H1 (cell line): Measurements from ENCODE around the gene C1orf115. TPM values are rescaled to one million over a fixed set of nuclear protein-coding genes. Genes with fewer than 3 reads are reported as not detected.

Experiments
- CTCF ChIA-PET: fragments of 300-600 bp; sonication (Branson Sonifier 250); formaldehyde crosslinking; loops from one replicate; lab custom pipeline; 2021; ENCODE audit not compliant: partially characterized antibody; lab: Charles Lee
- POLR2A ChIA-PET: fragments of 300-600 bp; sonication (Branson Sonifier 250); formaldehyde crosslinking; loops from one replicate; lab custom pipeline; 2021; ENCODE audit warnings: inconsistent platforms; ENCODE audit not compliant: partially characterized antibody; lab: Charles Lee
- DNase-seq, 2 experiments: peaks; one replicate each; pipeline versions ENCODE4 v3.0.0 to v3.0.0-alpha.2; 2010 to 2022; ENCODE audit warnings: low spot score in 2 of 2, low read depth in 1 of 2, mixed read lengths in 1 of 2
- FAIRE-seq: peaks from 2 replicates; lab custom pipeline; 2011; peaks lifted over from hg19 to GRCh38; lab: Jason Lieb, UNC
- H2AFZ ChIP-seq: 2 replicates; pipeline ENCODE4 v1.8.1; 2012; ENCODE audit warnings: low read length, inconsistent platforms
- H2AK5ac ChIP-seq: 2 replicates; pipeline ENCODE4 v1.6.1; 2013; ENCODE audit warnings: low read depth, low read length
- H2BK120ac ChIP-seq: replicated peaks from 2 replicates; pipeline ENCODE3; 2013; ENCODE audit warnings: low read depth, low read length, inconsistent platforms
- H2BK12ac ChIP-seq: 2 replicates; pipeline ENCODE4 v1.6.1; 2013; ENCODE audit warnings: low read depth, low read length
- H2BK15ac ChIP-seq: 2 replicates; pipeline ENCODE4 v1.6.1; 2013; ENCODE audit warnings: low read length
- H2BK20ac ChIP-seq: 2 replicates; pipeline ENCODE4 v1.6.1; 2013; ENCODE audit warnings: low read length
- H2BK5ac ChIP-seq: 2 replicates; pipeline ENCODE4 v1.6.1; 2013; ENCODE audit warnings: low read depth, low read length
- H3K14ac ChIP-seq: 2 replicates; pipeline ENCODE4 v1.6.1; 2013; ENCODE audit warnings: inconsistent platforms; ENCODE audit not compliant: insufficient read length
- H3K18ac ChIP-seq: 2 replicates; pipeline ENCODE4 v1.6.1; 2013; ENCODE audit warnings: low read length; ENCODE audit errors: extremely low read depth
- H3K23ac ChIP-seq: 2 replicates; pipeline ENCODE4 v1.6.1; 2013; ENCODE audit warnings: inconsistent platforms; ENCODE audit not compliant: insufficient read length
- H3K23me2 ChIP-seq: 2 replicates; pipeline ENCODE4 v1.6.1; 2013; ENCODE audit warnings: low read depth, low read length
- H3K27ac ChIP-seq: 2 replicates; pipeline ENCODE4 v1.6.1; 2011; ENCODE audit warnings: low read depth, low read length, inconsistent platforms
- H3K27me3 ChIP-seq, 4 experiments: replicated peaks in 1 of 4; 1 replicate in 1 of 4; 2 replicates in 3 of 4; pipeline versions ENCODE4 v1.6.1 to v1.8.1; 2011 to 2013; ENCODE audit warnings: low read length in 3 of 4, mild to moderate bottlenecking in 3 of 4, inconsistent platforms in 2 of 4, mixed read lengths in 2 of 4, moderate library complexity in 1 of 4; ENCODE audit not compliant: control insufficient read depth in 3 of 4, insufficient read depth in 3 of 4; ENCODE audit errors: extremely low read depth in 1 of 4
- H3K36me3 ChIP-seq, 4 experiments: 2 replicates each; pipeline versions ENCODE4 v1.6.1 to v1.8.1; 2011 to 2013; ENCODE audit warnings: mild to moderate bottlenecking in 4 of 4, low read length in 3 of 4, moderate library complexity in 2 of 4, control low read depth in 1 of 4, inconsistent platforms in 1 of 4; ENCODE audit not compliant: insufficient read depth in 4 of 4, control insufficient read depth in 2 of 4
- H3K4ac ChIP-seq: replicated peaks from 2 replicates; pipeline ENCODE3; 2013; ENCODE audit warnings: low read length, low read depth, mixed read lengths, inconsistent platforms; ENCODE audit not compliant: insufficient read length
- H3K4me1 ChIP-seq, 4 experiments: replicated peaks in 1 of 4; 1 replicate in 1 of 4; 2 replicates in 3 of 4; pipeline versions ENCODE4 v1.6.1 to v1.8.1; 2011 to 2013; ENCODE audit warnings: low read length in 3 of 4, inconsistent platforms in 2 of 4, mixed read lengths in 1 of 4; ENCODE audit not compliant: insufficient read depth in 4 of 4, control insufficient read depth in 3 of 4
- H3K4me2 ChIP-seq, 2 experiments: 2 replicates each; pipeline versions ENCODE4 v1.6.1 to v1.8.1; 2011 to 2013; ENCODE audit warnings: low read depth in 2 of 2, low read length in 2 of 2, control low read depth in 1 of 2, inconsistent platforms in 1 of 2, mild to moderate bottlenecking in 1 of 2; ENCODE audit not compliant: insufficient read depth in 1 of 2
- H3K4me3 ChIP-seq, 4 experiments: fragments of 200-600, 300-600 bp in 1 of 4; sonication (generic), shearing (Covaris generic), sonication (Bioruptor Twin) in 1 of 4; 2 replicates each; pipeline versions ENCODE4 v1.5.1 to v1.8.1; 2011 to 2016; ENCODE audit warnings: low read length in 4 of 4, low read depth in 3 of 4, control low read depth in 2 of 4, inconsistent platforms in 2 of 4, mild to moderate bottlenecking in 2 of 4, mixed read lengths in 1 of 4, moderate library complexity in 1 of 4; ENCODE audit not compliant: insufficient read depth in 2 of 4; ENCODE audit errors: extremely low read depth in 1 of 4
- H3K56ac ChIP-seq: replicated peaks from 2 replicates; pipeline ENCODE3; 2013; ENCODE audit warnings: low read depth, mild to moderate bottlenecking, mixed read lengths, low read length, inconsistent platforms; ENCODE audit not compliant: insufficient read length
- H3K79me1 ChIP-seq: 2 replicates; pipeline ENCODE4 v1.6.1; 2013; ENCODE audit warnings: low read depth, low read length, control low read depth
- H3K79me2 ChIP-seq, 2 experiments: 2 replicates each; pipeline versions ENCODE4 v1.6.1 to v1.8.1; 2012 to 2013; ENCODE audit warnings: low read length in 2 of 2, mild to moderate bottlenecking in 2 of 2, inconsistent platforms in 1 of 2; ENCODE audit not compliant: insufficient read depth in 2 of 2, control insufficient read depth in 1 of 2
- H3K9ac ChIP-seq, 4 experiments: replicated peaks in 1 of 4; 1 replicate in 1 of 4; 2 replicates in 3 of 4; pipeline versions ENCODE4 v1.6.1 to v1.8.1; 2011 to 2013; ENCODE audit warnings: low read depth in 3 of 4, low read length in 3 of 4, control low read depth in 2 of 4, mild to moderate bottlenecking in 2 of 4, moderate library complexity in 2 of 4, inconsistent platforms in 1 of 4; ENCODE audit errors: extremely low read depth in 1 of 4
- H3K9me3 ChIP-seq, 2 experiments: 2 replicates each; pipeline versions ENCODE4 v1.6.1 to v1.8.1; 2012 to 2013; ENCODE audit warnings: mild to moderate bottlenecking in 2 of 2, moderate library complexity in 2 of 2, control low read depth in 1 of 2, inconsistent platforms in 1 of 2, low read depth in 1 of 2, low read length in 1 of 2, mixed read lengths in 1 of 2; ENCODE audit not compliant: insufficient read depth in 2 of 2
- H4K20me1 ChIP-seq, 2 experiments: replicated peaks in 1 of 2; 2 replicates each; pipeline versions ENCODE3 to v1.8.1; 2011 to 2013; ENCODE audit warnings: inconsistent platforms in 2 of 2, low read length in 2 of 2, mild to moderate bottlenecking in 1 of 2; ENCODE audit not compliant: insufficient read depth in 2 of 2, control insufficient read depth in 1 of 2
- H4K5ac ChIP-seq: 2 replicates; pipeline ENCODE4 v1.6.1; 2013; ENCODE audit warnings: low read length, low read depth, mixed read lengths, inconsistent platforms; ENCODE audit not compliant: insufficient read length
- H4K8ac ChIP-seq: 2 replicates; pipeline ENCODE4 v1.8.0; 2013; ENCODE audit warnings: mild to moderate bottlenecking, moderate library complexity, low read length, inconsistent platforms; ENCODE audit not compliant: insufficient read depth; ENCODE audit errors: extremely low read depth
- H4K91ac ChIP-seq: replicated peaks from 2 replicates; pipeline ENCODE3; 2013; ENCODE audit warnings: low read length, mixed read lengths, inconsistent platforms; ENCODE audit not compliant: insufficient read length
- POLR2A ChIP-seq, 2 experiments: IDR thresholded peaks; 1 replicate in 1 of 2; 2 replicates in 1 of 2; pipeline ENCODE4 v1.6.1; 2011; ENCODE audit warnings: low read depth in 2 of 2, low read length in 2 of 2, mild to moderate bottlenecking in 2 of 2; ENCODE audit errors: control extremely low read depth in 1 of 2
- RNF2 ChIP-seq: fragments of 200-900, 300-1000 bp; sonication (generic); IDR thresholded peaks from 2 replicates; pipeline ENCODE4 v1.7.1; 2016; ENCODE audit warnings: borderline replicate concordance, low read depth, mild to moderate bottlenecking, antibody characterized with exemption, low read length; ENCODE audit not compliant: poor library complexity, severe bottlenecking; ENCODE audit errors: missing control alignments
- TAF7 ChIP-seq: optimal IDR thresholded peaks from 2 replicates; pipeline ENCODE3; 2011; ENCODE audit warnings: low read depth, mild to moderate bottlenecking, inconsistent platforms, low read length, moderate library complexity, borderline replicate concordance
- WGBS, 2 experiments: shearing (Covaris generic) in 1 of 2; methylation state at CpG; one replicate each; pipeline versions ENCODE4 v1.1.6 to v1.1.7; 2013 to 2015; ENCODE audit warnings: low lambda C conversion rate in 2 of 2, mixed read lengths in 2 of 2, inconsistent platforms in 1 of 2, low coverage in 1 of 2, missing lambda C conversion rate in 1 of 2; ENCODE audit not compliant: insufficient replicate concordance in 2 of 2, insufficient coverage in 1 of 2, insufficient read length in 1 of 2; ENCODE audit errors: extremely low coverage in 1 of 2, missing lambda C conversion rate in 1 of 2; 5-methylcytosine and 5-hydroxymethylcytosine counted together
- polyA plus RNA-seq, 7 experiments: library from polyadenylated mRNA; depleted of rRNA in 3 of 7; stranded (reverse) in 5 of 7; unstranded in 2 of 7; fragments of >200 nt in 5 of 7; fragments of 200-250 nt in 2 of 7; gene quantifications; 1 replicate in 5 of 7; 2 replicates in 1 of 7; 4 replicates in 1 of 7; pipeline versions ENCODE4 v1.2.1 to v1.2.3, GENCODE V29; 2011 to 2013; ENCODE audit warnings: missing spikeins in 2 of 7, mixed read lengths in 2 of 7
- total RNA-seq: library from RNA; stranded (reverse); fragmentation: NEBNext Ultra II Directional; extraction: Animal tissue kit (Norgen Biotek cat#: 25700); gene quantifications from 2 replicates; pipeline ENCODE4 v1.2.1, GENCODE V29; 2021

C1orf115 gene
- total and polyA plus RNA-seq, 2 of the 8 experiments (the other 6 are each of a cell fraction or from before 2014, with no cell fraction given): 3.5 to 5.6 TPM

DNA sequence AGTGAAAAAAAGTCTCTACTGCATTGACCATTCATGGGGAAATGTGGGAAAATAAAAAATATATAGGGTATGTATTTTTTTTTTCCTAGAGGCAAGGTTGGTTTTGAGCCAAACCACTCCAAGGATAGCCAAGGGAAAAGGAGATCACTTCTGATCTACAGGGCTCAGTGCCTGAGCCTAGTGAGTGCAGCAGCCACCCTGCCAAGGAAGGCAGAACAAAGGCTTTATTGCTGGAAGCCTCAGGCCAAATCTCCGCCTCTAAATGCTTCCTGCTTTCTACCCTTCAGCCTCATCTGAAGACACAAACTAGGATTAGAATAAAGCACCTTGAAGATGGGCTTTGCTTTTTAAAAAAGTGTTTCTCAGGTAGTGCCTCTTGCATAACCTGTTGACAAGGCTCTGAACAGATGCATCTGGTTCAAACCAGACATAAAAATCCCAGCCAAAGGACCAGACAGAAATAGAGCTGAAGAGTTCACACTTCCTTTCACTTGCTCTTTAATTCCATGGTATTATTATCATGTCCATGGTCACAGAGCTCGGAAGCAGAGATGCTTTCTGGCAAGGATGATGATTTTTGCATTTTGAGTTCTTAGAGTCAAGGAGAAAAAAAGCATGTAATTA, 10.5 kb downstream of the C1orf115 start:
- DNase-seq (no peak), FAIRE-seq (peak; percentile 24)
- Histone ChIP-seq H4K5ac (no peak overlapping the region), H3K4me3 (no peak overlapping the region), H3K18ac (no peak overlapping the region), H3K36me3 (no peaks in the 10 kb centered on the region), H3K56ac (no peak overlapping the region), H2BK15ac (no peak overlapping the region), H3K14ac (no peak overlapping the region), H3K9ac (no peak overlapping the region), H2BK12ac (no peak overlapping the region), H2BK120ac (no peak overlapping the region), H3K23me2 (no peaks in the 10 kb centered on the region), H4K20me1 (no peaks in the 10 kb centered on the region), H3K79me1 (no peaks in the 10 kb centered on the region)
- TF ChIP-seq POLR2A (IDR thresholded peaks at IDR 0.05; ENCODE audit: control extremely low read depth in 1 of 2, low read depth in 2 of 2, low read length in 2 of 2) (no peak), RNF2 (no peak), TAF7 (no peak)
- TF ChIP-seq, all 59 proteins: peak for 0
- Histone ChIP-seq H3K27me3 (no peaks in the 10 kb centered on the region), H3K27ac (no peak overlapping the region), H2BK5ac (no peak overlapping the region), H2AFZ (no peak overlapping the region), H3K4me1 (peaks cover 0 to 8% (median 3%) of the 10 kb centered on the region in 4 experiments; a peak in 4 of 7 replicates), H3K79me2 (no peaks in the 10 kb centered on the region), H3K23ac (no peak overlapping the region), H4K91ac (no peak overlapping the region), H2AK5ac (no peak overlapping the region), H3K9me3 (no peaks in the 10 kb centered on the region), H3K4ac (no peak overlapping the region), H2BK20ac (no peak overlapping the region), H4K8ac (no peak overlapping the region), H3K4me2 (no peak overlapping the region)
- ChIA-PET CTCF (interaction anchor here (0.7 to 4.7 kb wide), 5 partner anchors 10 to 405 kb away, joined by 3 to 26 read pairs (median 7); no protein-coding TSS in a partner anchor), POLR2A (interaction anchor here (1.4 kb wide), 1 partner anchor 86 kb away, joined by 3 read pairs; the partner anchor contains the start of gene MTARC1)
- WGBS, 2 experiments: 79% methylated on average over 2 of the region's 2 CpGs; no CpG with 5 or more reads in 1 of the 2 experiments
